GM23338 (cell line): Measurements from ENCODE around the gene GRAMD1B.

Experiments used
- CREB1 ChIP-seq: fragments of 250-450 bp; sonication (Bioruptor Pico); IDR thresholded peaks from 2 replicates; pipeline ENCODE4 v1.5.0; 2020; ENCODE audit warnings: low read depth, mild to moderate bottlenecking, moderate library complexity
- EZH2 ChIP-seq: fragments of 200-600 bp; sonication (generic); IDR thresholded peaks from one replicate; pipeline ENCODE4 v1.8.0; 2017; ENCODE audit warnings: antibody characterized with exemption, mild to moderate bottlenecking, low read depth; ENCODE audit not compliant: unreplicated experiment
- POLR2AphosphoS5 ChIP-seq: IDR thresholded peaks from 2 replicates; pipeline ENCODE4 v1.6.1; 2016; ENCODE audit warnings: antibody characterized with exemption, low read depth
- TF ChIP-seq, protein P1 (sequence below), 2 experiments: fragments of 200-600 bp in 1 of 2; sonication (generic) in 1 of 2; conservative IDR thresholded peaks; 2 replicates each; pipeline versions ENCODE4 v1.5.1 to v1.6.1; 2016 to 2017; ENCODE audit warnings: antibody characterized with exemption in 2 of 2, low read depth in 2 of 2, mild to moderate bottlenecking in 2 of 2, moderate library complexity in 1 of 2

DNA sequence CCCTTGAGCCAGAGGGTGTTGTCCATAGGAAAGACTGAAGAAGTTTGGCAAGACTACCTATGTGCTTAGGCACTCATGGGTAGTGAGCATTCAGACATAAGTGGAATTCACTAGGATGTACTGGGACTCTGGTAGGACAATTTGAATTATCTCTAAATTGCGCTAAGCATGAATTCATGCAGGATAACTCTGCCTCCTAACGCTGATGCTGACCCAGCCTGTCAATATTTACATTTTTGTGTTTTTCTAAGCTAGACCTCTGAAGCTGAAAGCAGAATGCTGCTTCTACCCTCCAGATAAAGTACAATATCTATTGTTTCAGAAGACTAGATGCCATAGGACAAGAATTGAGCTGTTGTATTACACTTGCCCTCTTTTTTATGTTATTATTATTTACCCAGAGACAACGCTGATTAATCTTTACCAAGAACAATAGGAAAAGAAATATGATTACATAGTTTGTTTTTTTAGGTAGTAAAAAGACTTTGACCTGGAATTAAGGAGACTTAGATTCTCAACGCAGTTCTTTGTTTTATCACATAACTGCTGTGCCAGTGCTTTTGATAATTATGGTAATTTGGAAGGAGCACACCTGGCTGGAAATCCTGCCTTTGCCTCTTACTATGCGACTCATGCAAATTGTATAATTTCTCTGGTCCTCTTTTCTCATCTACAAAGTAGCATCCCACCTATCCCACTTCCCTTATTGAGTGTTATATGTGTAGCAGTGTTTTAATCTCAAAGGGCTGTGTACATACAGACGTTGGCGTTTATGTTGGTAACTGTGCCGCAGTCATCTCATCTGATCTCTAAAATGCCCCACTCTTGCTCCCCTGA is 21.2 kb upstream of the GRAMD1B start:
- TF ChIP-seq, protein P1, sequence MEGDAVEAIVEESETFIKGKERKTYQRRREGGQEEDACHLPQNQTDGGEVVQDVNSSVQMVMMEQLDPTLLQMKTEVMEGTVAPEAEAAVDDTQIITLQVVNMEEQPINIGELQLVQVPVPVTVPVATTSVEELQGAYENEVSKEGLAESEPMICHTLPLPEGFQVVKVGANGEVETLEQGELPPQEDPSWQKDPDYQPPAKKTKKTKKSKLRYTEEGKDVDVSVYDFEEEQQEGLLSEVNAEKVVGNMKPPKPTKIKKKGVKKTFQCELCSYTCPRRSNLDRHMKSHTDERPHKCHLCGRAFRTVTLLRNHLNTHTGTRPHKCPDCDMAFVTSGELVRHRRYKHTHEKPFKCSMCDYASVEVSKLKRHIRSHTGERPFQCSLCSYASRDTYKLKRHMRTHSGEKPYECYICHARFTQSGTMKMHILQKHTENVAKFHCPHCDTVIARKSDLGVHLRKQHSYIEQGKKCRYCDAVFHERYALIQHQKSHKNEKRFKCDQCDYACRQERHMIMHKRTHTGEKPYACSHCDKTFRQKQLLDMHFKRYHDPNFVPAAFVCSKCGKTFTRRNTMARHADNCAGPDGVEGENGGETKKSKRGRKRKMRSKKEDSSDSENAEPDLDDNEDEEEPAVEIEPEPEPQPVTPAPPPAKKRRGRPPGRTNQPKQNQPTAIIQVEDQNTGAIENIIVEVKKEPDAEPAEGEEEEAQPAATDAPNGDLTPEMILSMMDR (conservative IDR thresholded peaks at IDR 0.05; ENCODE audit: low read depth in 2 of 2), result no peak
- TF ChIP-seq POLR2AphosphoS5 (no peak), EZH2 (no peak), CREB1 (CRISPR knock-in tag) (no peak)
